GM18520 (cell line): ENCODE data around the gene SCIMP.
"Not testable (repeated sequence)": the region's sequence is repeated elsewhere in the genome, so short reads cannot be mapped to it uniquely, and the experiment has no call there.

ENCODE experiments used
- ATAC-seq: cut with Tn5 transposase; IDR thresholded peaks from one replicate; pipeline ENCODE4 v1.9.1; 2021; ENCODE audit not compliant: unreplicated experiment

Gene SCIMP

DNA sequence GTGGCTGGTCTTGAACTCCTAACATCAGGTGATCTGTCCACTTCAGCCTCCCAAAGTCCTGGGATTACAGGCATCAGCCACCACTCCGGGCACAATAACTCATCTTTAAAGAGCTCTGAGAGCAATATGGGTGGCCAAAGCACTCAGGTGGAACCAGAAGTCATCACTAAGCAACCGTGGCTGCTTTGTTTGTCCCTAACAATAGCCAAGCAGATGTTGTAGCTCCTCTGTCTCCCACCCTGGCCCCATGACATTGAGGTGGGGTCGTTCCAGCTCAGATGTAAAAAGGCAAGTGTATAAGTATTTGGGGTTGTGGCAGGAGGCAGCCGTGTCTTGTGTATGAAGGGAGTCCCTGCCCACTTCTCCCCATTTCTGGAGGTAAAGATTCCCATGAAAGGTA lies 3.7 kb upstream of the SCIMP start:
- no peak for ATAC-seq

- ATAC-seq = peak; percentile 26
These were observed 2.9 kb upstream of the SCIMP start for GRCh38 chr17:5237541-5238016.

DNA sequence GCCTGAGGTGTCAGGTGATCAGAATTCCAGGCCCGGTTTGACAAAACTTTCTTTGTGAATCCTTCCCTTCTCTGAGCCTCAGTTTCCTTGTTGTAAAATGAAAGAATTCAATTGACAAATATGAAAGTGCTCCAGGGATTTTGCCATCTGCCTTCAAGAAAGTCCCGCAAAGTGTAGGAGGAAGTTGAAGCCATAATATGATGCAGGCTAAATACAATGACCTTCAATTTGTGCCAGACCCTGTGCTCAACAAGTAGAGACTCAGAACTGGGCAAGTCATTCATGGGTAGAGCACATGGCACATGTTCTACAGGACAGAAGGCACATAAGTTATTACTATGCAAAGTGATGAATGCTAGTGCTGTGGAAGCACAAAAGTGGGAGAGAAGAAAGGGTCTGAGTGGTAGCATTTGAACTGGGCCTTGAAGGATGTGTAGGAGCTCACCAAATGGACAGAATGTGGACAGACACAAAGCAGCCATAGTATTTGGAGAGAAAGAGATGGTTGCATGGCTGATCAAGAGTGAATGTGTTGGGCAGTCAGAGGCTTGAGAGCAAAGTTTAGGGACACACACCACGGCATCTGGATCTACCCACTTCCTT lies 2.4 kb upstream of the SCIMP start:
- ATAC-seq = no peak

DNA sequence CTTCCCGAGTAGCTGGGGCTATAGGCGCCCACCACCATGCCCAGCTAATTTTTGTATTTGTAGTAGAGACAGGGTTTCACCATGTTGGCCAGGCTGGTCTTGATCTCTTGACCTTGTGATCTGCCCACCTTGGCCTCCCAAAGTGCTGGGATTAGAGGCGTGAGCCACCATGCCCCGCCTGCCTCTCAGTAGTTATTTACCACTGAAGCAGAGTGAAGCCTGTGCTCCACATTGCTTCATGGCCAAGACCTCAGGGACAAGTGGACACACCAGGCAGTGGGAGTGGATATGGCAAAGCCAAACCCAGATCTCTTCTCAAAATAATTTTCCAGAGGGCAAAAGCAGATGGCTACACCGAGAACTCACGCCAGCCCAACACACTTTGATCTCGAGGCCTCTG lies 1.2 kb downstream of the SCIMP start:
- ATAC-seq = not testable (repeated sequence)

- no peak for ATAC-seq
These were observed 7.5 kb downstream of the SCIMP start for GRCh38 chr17:5226940-5227878.

DNA sequence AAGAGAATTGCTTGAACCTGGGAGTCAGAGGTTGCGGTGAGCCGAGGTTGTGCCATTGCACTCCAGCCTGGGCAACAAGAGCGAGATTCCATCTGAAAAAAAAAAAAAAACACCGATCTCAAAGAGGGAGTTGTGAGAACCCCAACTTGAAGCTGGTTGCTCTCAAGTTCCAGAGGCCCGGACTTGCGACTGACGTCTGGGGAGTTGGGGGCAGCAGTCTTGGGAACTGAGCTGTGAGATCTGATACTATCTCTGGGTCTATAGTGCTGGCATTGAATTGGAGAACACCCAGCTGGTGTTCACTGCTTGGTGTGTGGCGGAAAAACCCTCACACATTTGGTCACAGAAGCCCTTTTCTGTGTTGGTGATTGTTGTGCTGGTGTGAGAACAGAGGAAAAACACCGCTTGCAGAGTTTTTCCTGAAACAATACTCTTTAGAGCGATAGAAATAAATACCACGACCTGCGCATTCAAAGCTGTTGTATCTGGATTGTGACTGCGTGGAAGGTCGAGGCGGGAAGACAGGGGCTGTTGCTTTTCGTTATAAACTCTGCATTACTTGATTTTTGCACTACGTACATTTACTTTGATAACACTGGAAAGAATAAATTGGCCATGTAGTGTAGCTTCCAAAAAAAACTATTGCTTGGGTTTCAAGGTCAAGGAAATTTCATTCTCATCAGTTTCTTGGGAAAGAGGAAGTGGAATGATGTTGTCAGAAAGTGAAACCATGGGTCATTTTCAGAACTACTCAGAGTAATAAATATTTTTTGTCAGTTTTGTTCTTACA lies 8.8 kb downstream of the SCIMP start:
- peak; percentile 27 for ATAC-seq

DNA sequence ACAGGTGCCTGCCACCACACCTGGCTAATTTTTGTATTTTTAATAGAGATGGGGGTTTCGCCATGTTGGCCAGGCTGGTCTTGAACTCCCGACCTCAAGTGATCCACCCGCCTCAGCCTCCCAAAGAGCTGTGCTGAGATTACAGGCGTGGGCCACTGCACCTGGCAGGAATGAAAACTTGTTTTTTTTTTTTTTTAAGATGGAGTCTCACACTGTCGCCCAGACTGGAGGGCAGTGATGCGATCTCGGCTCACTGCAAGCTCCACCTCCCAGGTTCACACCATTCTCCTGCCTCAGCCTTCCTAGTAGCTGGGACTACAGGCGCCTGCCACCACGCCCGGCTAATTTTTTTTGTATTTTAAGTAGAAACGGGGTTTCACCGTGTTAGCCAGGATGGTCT lies 12.7 kb downstream of the SCIMP start:
- ATAC-seq = not testable (repeated sequence)

GRCh38 chr17:5220074-5220473 lies 14.6 kb downstream of the SCIMP start:
- no peak for ATAC-seq

GRCh38 chr17:5219536-5219935 lies 15.1 kb downstream of the SCIMP start:
- no peak for ATAC-seq

DNA sequence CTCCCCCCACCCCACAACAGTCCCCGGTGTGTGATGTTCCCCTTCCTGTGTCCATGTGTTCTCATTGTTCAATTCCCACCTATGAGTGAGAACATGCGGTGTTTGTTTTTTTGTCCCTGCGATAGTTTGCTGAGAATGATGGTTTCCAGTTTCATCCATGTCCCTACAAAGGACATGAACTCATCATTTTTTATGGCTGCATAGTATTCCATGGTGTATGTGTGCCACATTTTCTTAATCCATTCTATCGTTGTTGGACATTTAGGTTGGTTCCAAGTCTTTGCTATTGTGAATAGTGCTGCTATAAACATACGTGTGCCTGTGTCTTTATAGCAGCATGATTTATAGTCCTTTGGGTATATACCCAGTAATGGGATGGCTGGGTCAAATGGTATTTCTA lies 17.1 kb downstream of the SCIMP start:
- not testable (repeated sequence) for ATAC-seq

DNA sequence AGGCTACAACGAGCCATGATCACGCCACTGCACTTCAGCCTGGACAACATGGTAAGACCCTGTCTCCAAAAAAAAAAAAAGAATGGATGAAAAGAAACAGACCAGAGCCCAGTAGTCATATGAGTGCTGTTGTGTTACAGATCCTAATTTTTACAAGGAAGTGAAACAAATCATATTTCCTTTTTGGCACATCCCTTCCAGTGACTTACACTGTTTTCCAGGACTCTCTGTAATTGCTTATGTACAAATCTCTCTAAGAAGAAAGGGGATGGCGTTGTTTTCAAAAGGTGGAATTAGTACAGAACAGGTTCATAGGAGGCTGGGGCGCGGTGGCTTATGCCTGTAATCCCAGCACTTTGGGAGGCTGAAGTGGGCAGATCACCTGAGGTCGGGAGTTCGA lies 23.2 kb downstream of the SCIMP start:
- ATAC-seq = no peak

GRCh38 chr17:5210614-5211252 lies 23.9 kb downstream of the SCIMP start:
- no peak for ATAC-seq

- no peak for ATAC-seq
These were observed 24.6 kb downstream of the SCIMP start for GRCh38 chr17:5210091-5210490.

- no peak for ATAC-seq
These were observed 25.3 kb downstream of the SCIMP start for GRCh38 chr17:5209396-5209795.

DNA sequence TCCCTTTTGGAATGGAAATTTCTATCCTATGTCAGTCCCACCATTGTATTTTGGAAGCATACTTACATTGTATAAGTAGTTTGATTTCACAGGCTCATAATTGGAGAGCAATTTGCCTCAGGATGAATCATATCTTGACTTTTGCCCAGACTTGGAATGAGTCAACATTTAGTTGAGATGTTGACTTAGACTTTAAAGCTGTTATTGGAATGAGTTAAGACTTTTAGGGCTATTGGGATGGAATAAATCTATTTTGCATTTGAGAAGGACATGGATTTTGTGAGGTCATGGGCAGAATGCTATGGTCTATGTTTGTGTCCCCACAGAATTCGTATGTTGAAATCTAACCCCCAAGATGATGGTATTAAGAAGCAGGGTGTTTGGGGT lies 30.8 kb downstream of the SCIMP start:
- ATAC-seq = no peak

DNA sequence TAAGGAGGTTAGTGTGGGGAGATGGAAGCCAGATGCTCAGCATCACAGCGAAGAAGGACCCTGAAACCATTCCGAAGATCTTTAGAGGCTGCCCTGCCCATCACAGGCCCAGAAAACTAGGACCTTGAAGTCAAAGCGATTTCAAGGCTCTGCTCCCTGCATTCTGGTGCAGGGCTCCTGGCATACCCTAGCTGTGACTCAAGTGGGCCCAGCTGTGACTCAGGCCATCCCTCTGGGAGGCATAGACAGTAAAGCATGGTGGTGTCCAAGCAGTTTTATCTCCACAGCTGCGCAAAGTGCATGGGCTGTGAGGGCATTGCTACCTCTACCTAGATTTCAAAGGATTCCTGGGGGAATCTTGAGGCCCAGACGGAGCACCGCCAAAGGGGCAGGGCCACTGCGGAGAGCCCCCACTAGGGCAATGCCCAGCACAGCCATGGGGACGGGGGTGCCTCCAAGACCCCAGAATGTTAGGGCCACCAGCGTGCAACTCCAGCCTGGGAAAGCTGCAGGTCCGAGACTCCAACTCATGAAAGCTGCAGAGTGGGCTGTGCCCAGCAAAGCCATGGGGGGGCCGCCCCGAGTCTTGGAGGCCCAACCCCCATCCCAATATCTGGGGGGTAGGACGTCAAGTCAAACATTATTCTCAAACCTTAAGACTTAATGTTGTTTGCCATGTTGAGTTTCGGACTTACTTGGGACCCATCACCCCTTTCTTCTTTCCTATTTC lies 31.3 kb downstream of the SCIMP start:
- ATAC-seq = no peak

DNA sequence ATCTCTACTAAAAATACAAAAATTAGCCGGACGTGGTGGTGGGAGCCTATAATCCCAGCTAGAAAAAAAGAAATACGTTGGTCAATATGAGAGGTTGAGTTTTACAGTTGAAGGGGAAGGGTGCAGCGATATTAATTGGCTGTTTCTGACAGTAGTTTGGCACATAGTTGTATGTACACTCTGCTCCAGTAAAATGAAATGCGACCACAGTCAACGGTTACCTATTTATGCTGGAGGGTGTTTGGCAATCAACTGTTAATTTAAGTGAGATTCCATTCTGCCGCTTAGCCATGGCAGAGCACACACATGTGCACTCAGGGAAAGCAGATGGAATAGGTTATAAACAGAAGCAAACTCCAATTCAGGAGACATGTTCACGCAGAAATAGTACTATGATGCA lies 33.6 kb downstream of the SCIMP start:
- no peak for ATAC-seq

DNA sequence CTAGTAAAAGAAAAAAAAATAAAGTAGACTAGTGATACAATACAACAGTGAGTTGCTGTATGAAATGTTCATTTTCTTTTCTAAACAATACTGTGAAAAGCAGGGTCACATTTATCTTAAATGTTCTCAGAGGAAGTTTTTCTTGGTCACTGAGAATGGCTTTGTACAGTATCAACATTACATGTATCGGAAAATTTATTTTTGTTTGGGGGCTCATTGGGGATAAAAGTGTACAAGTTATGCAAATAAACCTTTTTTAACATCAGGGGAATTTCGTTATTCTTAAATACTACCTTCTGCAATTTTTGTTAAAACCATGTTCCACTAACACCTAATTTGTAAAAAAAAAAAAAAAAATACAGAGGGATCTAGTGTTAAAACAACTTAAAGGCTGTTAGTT lies 34.3 kb downstream of the SCIMP start:
- ATAC-seq = no peak

DNA sequence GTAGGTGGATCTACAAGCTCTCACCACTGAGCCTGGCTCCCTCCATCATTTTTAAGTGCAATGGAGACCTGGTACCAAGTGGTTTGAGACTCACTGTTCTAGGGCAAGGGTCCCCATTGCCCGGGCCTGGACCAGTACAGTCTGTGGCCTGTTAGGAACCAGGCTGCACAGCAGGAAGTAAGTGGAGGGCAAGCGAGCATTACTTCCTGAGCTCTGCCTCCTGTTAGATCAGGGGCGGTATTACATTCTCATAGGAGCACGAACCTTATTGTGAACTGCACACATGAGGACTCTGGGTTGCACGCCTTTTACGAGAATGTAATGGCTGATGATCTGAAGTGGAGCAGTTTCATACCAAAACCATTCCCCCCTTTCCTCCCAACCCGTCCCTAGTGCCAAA lies 36.2 kb downstream of the SCIMP start:
- no peak for ATAC-seq

- no peak for ATAC-seq
These were observed 40.3 kb downstream of the SCIMP start for GRCh38 chr17:5194346-5194745.
